Naive thymus-derived CD8-positive, alpha-beta T cell (primary cell): ENCODE measurements around the gene PLPP2. TPM values are rescaled to one million over a fixed set of nuclear protein-coding genes. Genes with fewer than 3 reads are reported as not detected.

ENCODE experiments used
- ATAC-seq, 2 donors: fragments of 150-1000 bp; cut with Tn5 transposase in 1 of 2; sonication (Bioruptor Pico), chemical (Tn5 transposase) in 1 of 2; 1 replicate in 1 of 2; 2 replicates in 1 of 2; pipeline ENCODE4 v1.10.0; 2021; ENCODE audit warnings: mild to moderate bottlenecking in 2 of 2, moderate library complexity in 2 of 2
- POLR2A ChIA-PET: fragments of 350-600 bp; sonication (Branson Sonifier 250); formaldehyde crosslinking; loops from one replicate; lab custom pipeline; 2021; ENCODE audit warnings: antibody characterized with exemption; lab: Charles Lee
- DNase-seq, 10 donors: peaks; one replicate each; pipeline versions ENCODE4 v3.0.0 to v3.0.0-alpha.2; 2020 to 2022
- H3K27ac Mint-ChIP-seq, 10 donors: one replicate each; pipeline ENCODE4 v1.8.0; 2020 to 2022; ENCODE audit warnings: mild to moderate bottlenecking in 10 of 10, mixed read lengths in 10 of 10, moderate library complexity in 4 of 10, inconsistent platforms in 1 of 10
- H3K27me3 Mint-ChIP-seq, 5 donors: one replicate each; pipeline ENCODE4 v1.8.0; 2021 to 2022; ENCODE audit warnings: mixed read lengths in 5 of 5
- H3K36me3 Mint-ChIP-seq, 3 donors: one replicate each; pipeline ENCODE4 v1.8.0; 2020 to 2022; ENCODE audit warnings: mixed read lengths in 3 of 3, mild to moderate bottlenecking in 2 of 3, inconsistent platforms in 1 of 3
- H3K4me1 Mint-ChIP-seq, 4 donors: one replicate each; pipeline ENCODE4 v1.8.0; 2021 to 2022; ENCODE audit warnings: mixed read lengths in 4 of 4
- H3K4me3 Mint-ChIP-seq, 10 donors: one replicate each; pipeline ENCODE4 v1.8.0; 2020 to 2022; ENCODE audit warnings: mild to moderate bottlenecking in 10 of 10, mixed read lengths in 10 of 10, moderate library complexity in 6 of 10, inconsistent platforms in 1 of 10
- H3K9me3 Mint-ChIP-seq, 9 donors: one replicate each; pipeline ENCODE4 v1.8.0; 2020 to 2022; ENCODE audit warnings: mixed read lengths in 9 of 9, mild to moderate bottlenecking in 3 of 9, inconsistent platforms in 1 of 9, moderate library complexity in 1 of 9
- polyA plus RNA-seq, 3 donors: library from polyadenylated mRNA; unstranded; fragments of 300-500 nt; fragmentation: Illumina TruSeq; gene quantifications; one replicate each; pipeline ENCODE4 v1.2.3, GENCODE V29; 2021
- total RNA-seq, 8 experiments: library from RNA in 2 of 8; stranded (reverse) in 2 of 8; gene quantifications; one replicate each; pipeline ENCODE4 v1.2.3 and lab custom pipeline; 2021 to 2026

The PLPP2 gene
- total and polyA plus RNA-seq, 5 experiments from 2014 or later, result 0.69 TPM; not detected in 4

GRCh38 chr19:327291-328024 is 36.3 kb upstream of the PLPP2 start:
- no peak for ATAC-seq
- H3K27ac Mint-ChIP-seq, result no peak overlapping the region
- DNase-seq, result no peak
- H3K9me3 Mint-ChIP-seq, result peaks cover 0 to 20% (median 3%) of the 10 kb centered on the region in 9 donors
- POLR2A ChIA-PET, result no interaction called here
- H3K4me1 Mint-ChIP-seq, result peaks cover 0 to 2% (median 0%) of the 10 kb centered on the region in 4 donors
- H3K27me3 Mint-ChIP-seq, result no peaks in the 10 kb centered on the region
- no peak overlapping the region for H3K4me3 Mint-ChIP-seq
- peaks cover 8 to 61% (median 41%) of the 10 kb centered on the region in 3 donors for H3K36me3 Mint-ChIP-seq

- Mint-ChIP-seq H3K27me3 (no peaks in the 10 kb centered on the region), H3K4me3 (no peak overlapping the region), H3K9me3 (peaks cover 0 to 20% (median 3%) of the 10 kb centered on the region in 9 donors), H3K27ac (no peak overlapping the region), H3K36me3 (peaks cover 8 to 61% (median 41%) of the 10 kb centered on the region in 3 donors), H3K4me1 (peaks cover 0 to 2% (median 0%) of the 10 kb centered on the region in 4 donors)
- no peak for ATAC-seq
- no peak for DNase-seq
- POLR2A ChIA-PET, result no interaction called here
Observed at GRCh38 chr19:326871-327270, 35.7 kb upstream of the PLPP2 start.

DNA sequence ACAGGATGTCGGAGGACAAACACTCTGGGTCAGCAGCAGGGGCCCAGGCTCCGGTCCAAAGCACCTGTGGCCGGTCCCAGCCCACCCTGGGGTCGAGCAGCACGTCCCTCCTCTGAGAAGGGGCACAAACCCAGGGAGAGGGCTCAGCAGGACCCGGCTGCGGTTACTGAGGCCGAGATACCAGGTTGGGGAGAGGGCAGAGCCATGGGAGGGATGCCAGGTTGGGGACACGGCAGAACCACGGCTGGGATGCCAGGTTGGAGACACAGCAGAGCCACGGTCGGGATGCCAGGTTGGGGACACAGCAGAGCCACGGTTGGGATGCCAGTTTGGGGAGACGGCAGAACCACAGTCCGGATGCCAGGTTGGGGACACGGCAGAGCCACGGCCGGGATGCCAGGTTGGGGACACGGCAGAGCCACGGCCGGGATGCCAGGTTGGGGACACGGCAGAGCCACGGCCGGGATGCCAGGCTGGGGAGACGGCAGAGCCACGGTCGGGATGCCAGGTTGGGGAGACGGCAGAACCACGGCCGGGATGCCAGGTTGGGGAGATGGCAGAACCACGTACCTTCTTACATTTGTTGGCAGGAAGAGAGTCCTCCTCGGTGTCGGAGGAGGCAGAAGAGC is 34.8 kb upstream of the PLPP2 start:
- peak overlapping the region in 2 of 10 donors; percentile 43 to 71 for H3K27ac Mint-ChIP-seq
- ATAC-seq (no peak), DNase-seq (no peak)
- peaks cover 0 to 2% (median 0%) of the 10 kb centered on the region in 4 donors for H3K4me1 Mint-ChIP-seq
- H3K36me3 Mint-ChIP-seq, result peaks cover 10 to 59% (median 39%) of the 10 kb centered on the region in 3 donors
- H3K27me3 Mint-ChIP-seq, result no peaks in the 10 kb centered on the region
- H3K9me3 Mint-ChIP-seq, result peaks cover 0 to 18% (median 3%) of the 10 kb centered on the region in 9 donors
- H3K4me3 Mint-ChIP-seq, result no peak overlapping the region
- POLR2A ChIA-PET, result no interaction called here

GRCh38 chr19:325173-325936 is 34.2 kb upstream of the PLPP2 start:
- Mint-ChIP-seq H3K4me3 (no peak overlapping the region), H3K4me1 (peaks cover 0 to 2% (median 0%) of the 10 kb centered on the region in 4 donors), H3K9me3 (peaks cover 0 to 16% (median 3%) of the 10 kb centered on the region in 9 donors), H3K36me3 (peaks cover 15 to 59% (median 37%) of the 10 kb centered on the region in 3 donors), H3K27me3 (no peaks in the 10 kb centered on the region), H3K27ac (no peak overlapping the region)
- DNase-seq (no peak), ATAC-seq (no peak)
- POLR2A ChIA-PET, result no interaction called here

- no peak overlapping the region for H3K4me3 Mint-ChIP-seq
- no peak overlapping the region for H3K27ac Mint-ChIP-seq
- no peak for ATAC-seq
- peaks cover 15 to 57% (median 36%) of the 10 kb centered on the region in 3 donors for H3K36me3 Mint-ChIP-seq
- H3K9me3 Mint-ChIP-seq, result peaks cover 0 to 16% (median 3%) of the 10 kb centered on the region in 9 donors
- H3K4me1 Mint-ChIP-seq, result peaks cover 0 to 2% (median 0%) of the 10 kb centered on the region in 4 donors
- POLR2A ChIA-PET, result no interaction called here
- DNase-seq, result no peak
- H3K27me3 Mint-ChIP-seq, result no peaks in the 10 kb centered on the region
Observed at GRCh38 chr19:324716-325115, 33.5 kb upstream of the PLPP2 start.

DNA sequence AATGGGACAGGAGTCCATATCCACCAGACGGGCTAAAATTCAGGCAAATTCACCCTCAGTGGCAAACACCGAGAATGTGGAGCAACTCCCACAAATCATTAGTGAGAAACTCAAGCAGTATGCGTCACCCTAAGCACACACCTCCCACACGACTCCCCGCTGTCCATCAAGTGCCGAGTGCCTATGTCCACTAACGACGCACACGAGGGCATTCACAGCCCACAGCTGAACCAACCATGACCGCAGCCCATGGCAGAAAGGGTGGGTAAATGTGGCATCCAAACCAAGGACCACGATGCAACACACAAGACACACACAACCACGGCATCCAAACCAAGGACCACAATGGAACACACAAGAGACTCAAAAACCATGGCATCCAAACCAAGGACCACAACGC is 31.4 kb upstream of the PLPP2 start:
- H3K27ac Mint-ChIP-seq, result no peak overlapping the region
- H3K27me3 Mint-ChIP-seq, result no peaks in the 10 kb centered on the region
- peaks cover 12 to 54% (median 25%) of the 10 kb centered on the region in 3 donors for H3K36me3 Mint-ChIP-seq
- POLR2A ChIA-PET, result no interaction called here
- ATAC-seq (no peak), DNase-seq (no peak)
- H3K4me3 Mint-ChIP-seq, result no peak overlapping the region
- H3K4me1 Mint-ChIP-seq, result peaks cover 0 to 4% (median 3%) of the 10 kb centered on the region in 4 donors
- peaks cover 0 to 7% (median 1%) of the 10 kb centered on the region in 9 donors for H3K9me3 Mint-ChIP-seq

DNA sequence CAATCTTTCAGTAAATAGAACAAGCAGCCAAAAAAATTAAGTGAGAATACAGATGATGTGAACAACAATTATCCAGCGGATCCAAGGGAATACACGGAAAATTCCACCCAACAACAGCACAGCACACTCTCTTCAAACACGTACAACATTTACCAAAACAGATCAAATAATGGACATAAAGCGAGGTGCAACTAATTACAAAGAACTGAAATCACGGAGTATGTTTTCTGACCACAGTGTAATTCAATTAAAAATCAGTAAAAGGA is 27.2 kb upstream of the PLPP2 start:
- DNase-seq, result no peak
- Mint-ChIP-seq H3K27me3 (no peaks in the 10 kb centered on the region), H3K4me3 (no peak overlapping the region), H3K9me3 (peaks cover 0 to 7% (median 0%) of the 10 kb centered on the region in 9 donors), H3K36me3 (peaks cover 18 to 69% (median 36%) of the 10 kb centered on the region in 3 donors), H3K27ac (no peak overlapping the region), H3K4me1 (peaks cover 4 to 8% (median 6%) of the 10 kb centered on the region in 4 donors)
- POLR2A ChIA-PET, result no interaction called here
- no peak for ATAC-seq

DNA sequence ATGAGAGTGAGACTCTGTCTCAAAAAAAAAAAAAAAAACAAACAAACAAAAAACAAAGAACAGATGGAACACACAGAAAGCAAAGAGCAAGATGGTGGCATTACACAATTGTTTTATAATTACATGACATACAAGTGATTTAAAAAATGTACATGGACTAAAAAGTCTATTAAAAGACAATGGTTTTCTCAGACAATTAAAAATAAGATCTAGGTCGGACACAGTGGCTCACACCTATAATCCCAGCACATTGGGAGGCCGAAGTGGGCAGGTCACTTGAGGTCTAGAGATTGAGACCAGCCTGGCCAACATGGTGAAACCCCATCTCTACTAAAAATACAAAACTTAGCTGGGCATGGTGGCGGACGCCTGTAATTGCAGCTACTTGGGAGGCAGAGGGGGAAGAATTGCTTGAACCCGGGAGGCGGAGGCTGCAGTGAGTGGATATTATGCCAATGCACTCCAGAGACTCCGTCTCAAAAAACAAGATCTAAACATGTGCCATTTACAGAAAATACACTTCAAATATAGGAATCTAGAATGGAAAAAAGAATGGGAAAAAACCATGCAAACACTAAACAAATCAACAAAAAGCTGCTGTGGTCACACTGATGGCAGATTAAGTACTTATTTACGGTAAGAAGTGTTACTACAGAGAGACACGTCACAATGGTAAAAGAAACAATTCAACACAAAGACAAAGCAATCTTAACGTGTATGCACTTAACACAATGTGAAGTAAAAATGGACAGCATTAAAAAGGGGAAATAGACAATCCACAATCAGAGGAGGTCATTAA is 26.7 kb upstream of the PLPP2 start:
- Mint-ChIP-seq H3K36me3 (peaks cover 18 to 70% (median 36%) of the 10 kb centered on the region in 3 donors), H3K9me3 (peaks cover 0 to 7% (median 0%) of the 10 kb centered on the region in 9 donors), H3K27ac (no peak overlapping the region), H3K4me1 (peaks cover 4 to 8% (median 6%) of the 10 kb centered on the region in 4 donors), H3K4me3 (no peak overlapping the region), H3K27me3 (no peaks in the 10 kb centered on the region)
- no peak for DNase-seq
- no peak for ATAC-seq
- POLR2A ChIA-PET, result no interaction called here

GRCh38 chr19:315811-316210 is 24.6 kb upstream of the PLPP2 start:
- POLR2A ChIA-PET, result no interaction called here
- peaks cover 14 to 71% (median 30%) of the 10 kb centered on the region in 3 donors for H3K36me3 Mint-ChIP-seq
- peak overlapping the region in 1 of 10 donors; percentile 47 for H3K27ac Mint-ChIP-seq
- no peak overlapping the region for H3K4me3 Mint-ChIP-seq
- H3K9me3 Mint-ChIP-seq, result peaks cover 0 to 7% (median 0%) of the 10 kb centered on the region in 9 donors
- DNase-seq, result no peak
- ATAC-seq, result no peak
- peaks cover 4 to 11% (median 6%) of the 10 kb centered on the region in 4 donors for H3K4me1 Mint-ChIP-seq
- H3K27me3 Mint-ChIP-seq, result no peaks in the 10 kb centered on the region

GRCh38 chr19:313988-314815 is 23.0 kb upstream of the PLPP2 start:
- no peak overlapping the region for H3K4me3 Mint-ChIP-seq

GRCh38 chr19:313169-313987 is 22.2 kb upstream of the PLPP2 start:
- peaks cover 2 to 10% (median 6%) of the 10 kb centered on the region in 4 donors for H3K4me1 Mint-ChIP-seq
- peaks cover 10 to 52% (median 21%) of the 10 kb centered on the region in 3 donors for H3K36me3 Mint-ChIP-seq
- ATAC-seq (no peak), DNase-seq (peak in 1 of 10 donors; percentile 30)
- POLR2A ChIA-PET, result no interaction called here
- H3K9me3 Mint-ChIP-seq, result peaks cover 0 to 5% (median 0%) of the 10 kb centered on the region in 9 donors
- H3K27me3 Mint-ChIP-seq, result no peaks in the 10 kb centered on the region
- H3K27ac Mint-ChIP-seq, result no peak overlapping the region
- no peak overlapping the region for H3K4me3 Mint-ChIP-seq

More at GRCh38 chr19:313988-314815, 23.0 kb upstream of the PLPP2 start:
- ATAC-seq (no peak), DNase-seq (peak in 1 of 10 donors; percentile 23)
- POLR2A ChIA-PET, result no interaction called here
- Mint-ChIP-seq H3K4me1 (peaks cover 4 to 11% (median 6%) of the 10 kb centered on the region in 4 donors), H3K27ac (no peak overlapping the region), H3K27me3 (no peaks in the 10 kb centered on the region), H3K9me3 (peaks cover 0 to 7% (median 0%) of the 10 kb centered on the region in 9 donors), H3K36me3 (peaks cover 12 to 60% (median 23%) of the 10 kb centered on the region in 3 donors)
